ENCODE results near the gene MPP2. TPM values are rescaled to one million over a fixed set of nuclear protein-coding genes. Genes with fewer than 3 reads are reported as not detected.

Gene MPP2
- total and polyA plus RNA-seq, 9 of the 15 experiments (the other 6 are each of a cell fraction or from before 2014, with no cell fraction given): 0.04 to 1.0 (median 0.24) TPM

GRCh38 chr17:43914451-43914850 lies 7.1 kb upstream of the MPP2 start:
- Histone ChIP-seq H3K9ac (ENCODE audit: insufficient read depth in 1 of 2, low read depth in 2 of 2, low read length in 2 of 2) (no peak overlapping the region), H3K4me2 (ENCODE audit: insufficient read depth, low read length) (no peak overlapping the region), H3K4me3 (no peak overlapping the region), H3K27ac (ENCODE audit: extremely low read depth, low read depth, low read length) (no peak overlapping the region), H3K9me3 (replicated peaks; ENCODE audit: control insufficient read depth, insufficient read depth, low read depth, low read length) (no peaks in the 10 kb centered on the region), H3K9me1 (ENCODE audit: control insufficient read depth, insufficient read depth, low read length) (no peaks in the 10 kb centered on the region), H3K4me1 (replicated peaks in 1 of 2; ENCODE audit: control insufficient read depth in 2 of 2, insufficient read depth in 2 of 2, low read length in 2 of 2) (peaks cover 0 to 10% of the 10 kb centered on the region in 2 experiments; a peak in 2 of 5 replicates), H4K20me1 (replicated peaks; ENCODE audit: control insufficient read depth, insufficient read depth, low read length) (peaks cover 6% of the 10 kb centered on the region; the same call in 1 of the 2 replicates), H3K79me2 (ENCODE audit: control insufficient read depth, insufficient read depth, low read length) (no peaks in the 10 kb centered on the region), H2AFZ (ENCODE audit: low read depth, low read length) (no peak overlapping the region), H3K27me3 (ENCODE audit: control insufficient read depth in 2 of 2, insufficient read depth in 2 of 2, low read length in 2 of 2) (peaks cover 11 to 62% of the 10 kb centered on the region in 2 experiments), H3K36me3 (ENCODE audit: control insufficient read depth, insufficient read depth, low read length) (no peaks in the 10 kb centered on the region)
- in situ Hi-C loops (cut with MboI) (no loop called here), intact Hi-C loops (cut with micrococcal nuclease) (no loop called here)
- WGBS (ENCODE audit: insufficient coverage, low coverage, missing lambda C conversion rate): 0% methylated on average over 2 of the region's 2 CpGs
- no TSS peak for BruUV-seq (replicated peaks)
- ChIA-PET POLR2A (interaction anchor here (1.1 kb wide), 1 partner anchor 10 kb away, joined by 4 read pairs; no protein-coding TSS in a partner anchor), CTCF (ENCODE audit: low intra/inter-chr PET ratio) (interaction anchor here (1.0 kb wide), 1 partner anchor 296 kb away, joined by 4 read pairs; no protein-coding TSS in a partner anchor)
- no peak for TF ChIP-seq E4F1 (CRISPR knock-in tag; IDR thresholded peaks at IDR 0.05; ENCODE audit: borderline replicate concordance)
- no peak for TF ChIP-seq FOXP1 (CRISPR knock-in tag; IDR thresholded peaks at IDR 0.05)
- TF ChIP-seq NFE2 (IDR thresholded peaks at IDR 0.05; ENCODE audit: low read depth): no peak
- ATAC-seq (no peak), DNase-seq (ENCODE audit: extremely low read depth in 1 of 4, low spot score in 3 of 4) (no peak), FAIRE-seq (no peak)

Measured in K562 (cell line).